Coronary artery (tissue), 2 donors: ENCODE results near the gene CAMK2D.
"Not testable (repeated sequence)": the region's sequence is repeated elsewhere in the genome, so short reads cannot be mapped to it uniquely, and the experiment has no call there.

Experiments used
- DNase-seq: peaks from one replicate; pipeline ENCODE4 v3.0.0-alpha.2; 2017; ENCODE audit warnings: low spot score
- H3K27ac ChIP-seq, 2 donors: fragments of 200-600 bp; sonication (generic); one replicate each; pipeline ENCODE4 v1.5.1; 2016 to 2019
- H3K4me3 ChIP-seq: fragments of 200-600 bp; sonication (generic); 2 replicates; pipeline ENCODE4 v1.5.1; 2016; ENCODE audit warnings: mild to moderate bottlenecking, moderate library complexity
- CTCF ChIP-seq: fragments of 200-600 bp; sonication (generic); IDR thresholded peaks from one replicate; pipeline ENCODE4 v1.5.1; 2019; ENCODE audit warnings: antibody characterized with exemption

CAMK2D gene

GRCh38 chr4:113711883-113712662, 49.5 kb downstream of the CAMK2D start:
- Histone ChIP-seq H3K4me3 (no peak overlapping the region), H3K27ac (no peak overlapping the region)
- no peak for TF ChIP-seq CTCF
- no peak for DNase-seq

- no peak overlapping the region for H3K27ac ChIP-seq
- DNase-seq, result no peak
- no peak for TF ChIP-seq CTCF
- no peak overlapping the region for H3K4me3 ChIP-seq
Measured at GRCh38 chr4:113708250-113708649, 53.3 kb downstream of the CAMK2D start.

GRCh38 chr4:113707048-113707447, 54.5 kb downstream of the CAMK2D start:
- no peak for DNase-seq
- TF ChIP-seq CTCF, result no peak
- no peak overlapping the region for H3K27ac ChIP-seq
- H3K4me3 ChIP-seq, result no peak overlapping the region

- not testable (repeated sequence) for DNase-seq, H3K4me3 ChIP-seq, H3K27ac ChIP-seq
Measured at GRCh38 chr4:113705097-113705496, 56.4 kb downstream of the CAMK2D start.

GRCh38 chr4:113702596-113702995, 58.9 kb downstream of the CAMK2D start:
- H3K27ac ChIP-seq, H3K4me3 ChIP-seq, DNase-seq: not testable (repeated sequence)

GRCh38 chr4:113701169-113701568, 60.4 kb downstream of the CAMK2D start:
- Histone ChIP-seq H3K27ac (no peak overlapping the region), H3K4me3 (no peak overlapping the region)
- no peak for DNase-seq
- no peak for TF ChIP-seq CTCF

- no peak for DNase-seq
- no peak overlapping the region for H3K4me3 ChIP-seq
- TF ChIP-seq CTCF, result no peak
- H3K27ac ChIP-seq, result no peak overlapping the region
Measured at GRCh38 chr4:113700602-113701150, 60.9 kb downstream of the CAMK2D start.

- no peak for DNase-seq
- Histone ChIP-seq H3K27ac (no peak overlapping the region), H3K4me3 (no peak overlapping the region)
- TF ChIP-seq CTCF, result no peak
Measured at GRCh38 chr4:113699772-113700171, 61.8 kb downstream of the CAMK2D start.
